NCI-H1092 treated with DMSO at 0.1 percent for 48 hours (cell line): ENCODE measurements around the gene CCDC70.
A peak's percentile ranks its signal among the peaks of the same experiment; 100 is the strongest.
"Not testable (repeated sequence)": the region's sequence is repeated elsewhere in the genome, so short reads cannot be mapped to it uniquely, and the experiment has no call there.

Experiments
- DNase-seq: peaks from one replicate; lab custom pipeline; 2025; lab: John Stamatoyannopoulos, UW

CCDC70 gene

GRCh38 chr13:51861723-51862300, at the start of gene CCDC70:
Gene CCDC70, plus strand, starts transcription at chr13:51861969. Its CDS starts 3,443 bp downstream, at chr13:51865412.
- DNase-seq, result no peak

- DNase-seq, result no peak
Observed at GRCh38 chr13:51814071-51814470, 47.7 kb upstream of the CCDC70 start.

GRCh38 chr13:51814825-51815650, 46.7 kb upstream of the CCDC70 start:
- peak; percentile 59 for DNase-seq

GRCh38 chr13:51815848-51816247, 45.9 kb upstream of the CCDC70 start:
- DNase-seq, result no peak

GRCh38 chr13:51816604-51817249, 45.0 kb upstream of the CCDC70 start:
- DNase-seq, result no peak

- no peak for DNase-seq
Observed at GRCh38 chr13:51817717-51818116, 44.1 kb upstream of the CCDC70 start.

GRCh38 chr13:51818276-51818675, 43.5 kb upstream of the CCDC70 start:
- DNase-seq, result no peak

- no peak for DNase-seq
Observed at GRCh38 chr13:51818781-51819511, 42.8 kb upstream of the CCDC70 start.

GRCh38 chr13:51819544-51819943, 42.2 kb upstream of the CCDC70 start:
- DNase-seq, result no peak

- no peak for DNase-seq
Observed at GRCh38 chr13:51820016-51820597, 41.7 kb upstream of the CCDC70 start.

- no peak for DNase-seq
Observed at GRCh38 chr13:51821606-51822005, 40.2 kb upstream of the CCDC70 start.

GRCh38 chr13:51822106-51822815, 39.5 kb upstream of the CCDC70 start:
- DNase-seq, result no peak

- DNase-seq, result no peak
Observed at GRCh38 chr13:51823359-51823758, 38.4 kb upstream of the CCDC70 start.

GRCh38 chr13:51823863-51824262, 37.9 kb upstream of the CCDC70 start:
- DNase-seq, result no peak

GRCh38 chr13:51824712-51825111, 37.1 kb upstream of the CCDC70 start:
- not testable (repeated sequence) for DNase-seq

- no peak for DNase-seq
Observed at GRCh38 chr13:51825165-51825592, 36.6 kb upstream of the CCDC70 start.

- DNase-seq, result no peak
Observed at GRCh38 chr13:51825681-51826254, 36.0 kb upstream of the CCDC70 start.

GRCh38 chr13:51826606-51827005, 35.2 kb upstream of the CCDC70 start:
- DNase-seq, result no peak

- DNase-seq, result no peak
Observed at GRCh38 chr13:51827254-51827653, 34.5 kb upstream of the CCDC70 start.

GRCh38 chr13:51828730-51829567, 32.8 kb upstream of the CCDC70 start:
- DNase-seq, result no peak
